Mesenchymal stem cell (in vitro differentiated cells and primary cell): ENCODE data around the gene SCN8A.
A peak's percentile ranks its signal among the peaks of the same experiment; 100 is the strongest.

ENCODE experiments used
- DNase-seq: peaks from one replicate; pipeline ENCODE4 v3.0.0-alpha.2; 2013
- H2AFZ ChIP-seq: one replicate; pipeline ENCODE4 v1.6.1; 2013; ENCODE audit warnings: low read depth, mild to moderate bottlenecking, control low read depth, inconsistent platforms, low read length, moderate library complexity
- H2AK5ac ChIP-seq: 2 replicates; pipeline ENCODE4 v1.6.1; 2013; ENCODE audit warnings: low read length, moderate library complexity, mild to moderate bottlenecking, inconsistent platforms; ENCODE audit not compliant: severe bottlenecking
- H2BK120ac ChIP-seq: one replicate; pipeline ENCODE4 v1.6.1; 2013; ENCODE audit warnings: low read depth, mild to moderate bottlenecking, inconsistent platforms, low read length, moderate library complexity
- H2BK12ac ChIP-seq, 2 experiments: one replicate each; pipeline ENCODE4 v1.6.1; 2013; ENCODE audit warnings: inconsistent platforms in 2 of 2, low read length in 2 of 2, mild to moderate bottlenecking in 2 of 2, moderate library complexity in 2 of 2, control low read depth in 1 of 2
- H2BK15ac ChIP-seq: one replicate; pipeline ENCODE4 v1.6.1; 2013; ENCODE audit warnings: mild to moderate bottlenecking, low read depth, inconsistent platforms; ENCODE audit not compliant: poor library complexity, severe bottlenecking
- H2BK5ac ChIP-seq: 2 replicates; pipeline ENCODE4 v1.6.1; 2013; ENCODE audit warnings: low read depth, mild to moderate bottlenecking, low read length, control low read depth, inconsistent platforms; ENCODE audit not compliant: poor library complexity, severe bottlenecking
- H3K14ac ChIP-seq, 2 experiments: one replicate each; pipeline ENCODE4 v1.6.1; 2013; ENCODE audit warnings: inconsistent platforms in 2 of 2, low read length in 2 of 2, control low read depth in 1 of 2, mild to moderate bottlenecking in 1 of 2, moderate library complexity in 1 of 2
- H3K18ac ChIP-seq, 2 experiments: one replicate each; pipeline ENCODE4 v1.6.1; 2013; ENCODE audit warnings: inconsistent platforms in 2 of 2, low read length in 2 of 2, control low read depth in 1 of 2, low read depth in 1 of 2, mild to moderate bottlenecking in 1 of 2
- H3K23ac ChIP-seq, 2 experiments: one replicate each; pipeline ENCODE4 v1.6.1; 2013; ENCODE audit warnings: inconsistent platforms in 2 of 2, low read length in 2 of 2, mild to moderate bottlenecking in 2 of 2, moderate library complexity in 2 of 2, control low read depth in 1 of 2
- H3K27ac ChIP-seq: 2 replicates; pipeline ENCODE4 v1.5.1; 2013; ENCODE audit warnings: mild to moderate bottlenecking, moderate library complexity, low read length, control low read depth, inconsistent platforms; ENCODE audit not compliant: poor library complexity, severe bottlenecking
- H3K27me3 ChIP-seq, 2 experiments: 2 replicates each; pipeline versions ENCODE4 v1.6.1 to v1.7.0; 2013; ENCODE audit warnings: low read length in 2 of 2, mild to moderate bottlenecking in 2 of 2, moderate library complexity in 2 of 2, control low read depth in 1 of 2, inconsistent platforms in 1 of 2; ENCODE audit not compliant: control insufficient read depth in 1 of 2, insufficient read depth in 1 of 2
- H3K36me3 ChIP-seq, 2 experiments: 2 replicates each; pipeline versions ENCODE4 v1.6.1 to v1.7.0; 2013; ENCODE audit warnings: low read length in 2 of 2, control low read depth in 1 of 2, inconsistent platforms in 1 of 2, low read depth in 1 of 2, mild to moderate bottlenecking in 1 of 2; ENCODE audit not compliant: insufficient read depth in 2 of 2, control insufficient read depth in 1 of 2
- H3K4ac ChIP-seq, 2 experiments: one replicate each; pipeline ENCODE4 v1.6.1; 2013; ENCODE audit warnings: inconsistent platforms in 2 of 2, low read length in 2 of 2, mild to moderate bottlenecking in 2 of 2, moderate library complexity in 2 of 2, control low read depth in 1 of 2, low read depth in 1 of 2
- H3K4me1 ChIP-seq: 2 replicates; pipeline ENCODE4 v1.6.1; 2013; ENCODE audit warnings: low read depth, low read length, control low read depth; ENCODE audit not compliant: control insufficient read depth, insufficient read depth
- H3K4me2 ChIP-seq: 2 replicates; pipeline ENCODE4 v1.6.1; 2013; ENCODE audit warnings: low read length, mild to moderate bottlenecking, inconsistent platforms; ENCODE audit not compliant: poor library complexity, severe bottlenecking
- H3K4me3 ChIP-seq, 2 experiments: 2 replicates each; pipeline versions ENCODE4 v1.5.1 to v1.7.0; 2013; ENCODE audit warnings: low read length in 2 of 2, mild to moderate bottlenecking in 2 of 2, control low read depth in 1 of 2, low read depth in 1 of 2; ENCODE audit not compliant: insufficient read depth in 1 of 2
- H3K79me1 ChIP-seq: replicated peaks from 2 replicates; pipeline ENCODE4 v1.6.1; 2013; ENCODE audit warnings: mild to moderate bottlenecking, control low read depth, low read length, inconsistent platforms; ENCODE audit not compliant: poor library complexity, severe bottlenecking
- H3K9ac ChIP-seq: 2 replicates; pipeline ENCODE4 v1.7.0; 2013; ENCODE audit warnings: mild to moderate bottlenecking, low read length, moderate library complexity
- H3K9me3 ChIP-seq: 2 replicates; pipeline ENCODE4 v1.7.0; 2013; ENCODE audit warnings: mild to moderate bottlenecking, low read length; ENCODE audit not compliant: control insufficient read depth
- H4K8ac ChIP-seq: one replicate; pipeline ENCODE4 v1.6.1; 2013; ENCODE audit warnings: inconsistent platforms, mild to moderate bottlenecking, low read length, moderate library complexity
- H4K91ac ChIP-seq: one replicate; pipeline ENCODE4 v1.6.1; 2013; ENCODE audit warnings: mild to moderate bottlenecking, low read length, inconsistent platforms
- WGBS: methylation state at CpG from one replicate; pipeline ENCODE4 v1.1.7; 2013; ENCODE audit warnings: mixed read lengths; 5-methylcytosine and 5-hydroxymethylcytosine counted together

Gene SCN8A

DNA sequence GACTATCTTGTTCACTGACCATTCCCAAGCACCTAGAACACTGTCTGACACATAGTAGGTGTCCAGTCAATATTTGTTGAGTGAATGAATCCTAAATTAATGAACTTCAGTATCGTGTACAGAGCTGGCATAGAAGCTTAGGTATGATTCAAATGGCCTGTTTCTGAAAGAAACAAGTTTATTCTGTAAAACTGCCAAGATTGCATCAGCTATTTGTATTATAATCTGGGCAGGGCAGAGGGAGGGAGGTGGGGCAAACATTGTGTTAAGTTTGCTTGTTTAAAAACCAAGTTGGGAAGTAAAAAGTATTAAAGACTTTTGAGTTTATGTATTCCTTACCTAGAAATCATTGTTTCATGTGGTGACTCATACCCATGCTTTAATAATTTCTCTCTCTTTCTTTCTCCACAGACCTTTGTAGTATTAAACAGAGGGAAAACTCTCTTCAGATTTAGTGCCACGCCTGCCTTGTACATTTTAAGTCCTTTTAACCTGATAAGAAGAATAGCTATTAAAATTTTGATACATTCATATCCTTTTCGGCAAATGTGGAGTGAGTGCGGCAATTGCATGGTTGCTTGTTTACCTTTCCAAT is 92.8 kb downstream of the SCN8A start:
- Histone ChIP-seq H3K23ac (no peak overlapping the region), H3K27ac (no peak overlapping the region), H2AK5ac (no peak overlapping the region), H2BK12ac (no peak overlapping the region), H3K27me3 (peaks cover 0 to 11% of the 10 kb centered on the region in 2 experiments), H2BK15ac (no peak overlapping the region), H3K14ac (no peak overlapping the region), H4K91ac (no peak overlapping the region), H3K4ac (no peak overlapping the region), H3K9me3 (no peaks in the 10 kb centered on the region), H3K79me1 (no peaks in the 10 kb centered on the region), H3K4me3 (no peak overlapping the region), H2AFZ (no peak overlapping the region), H3K9ac (peak overlapping the region; percentile 12), H4K8ac (no peak overlapping the region), H3K36me3 (peaks cover 0 to 2% of the 10 kb centered on the region in 2 experiments), H2BK120ac (no peak overlapping the region), H3K4me2 (no peak overlapping the region), H3K4me1 (no peaks in the 10 kb centered on the region), H3K18ac (no peak overlapping the region), H2BK5ac (no peak overlapping the region)
- peak; percentile 6 for DNase-seq
- 43% methylated on average over 1 of the region's 4 CpGs for WGBS

DNA sequence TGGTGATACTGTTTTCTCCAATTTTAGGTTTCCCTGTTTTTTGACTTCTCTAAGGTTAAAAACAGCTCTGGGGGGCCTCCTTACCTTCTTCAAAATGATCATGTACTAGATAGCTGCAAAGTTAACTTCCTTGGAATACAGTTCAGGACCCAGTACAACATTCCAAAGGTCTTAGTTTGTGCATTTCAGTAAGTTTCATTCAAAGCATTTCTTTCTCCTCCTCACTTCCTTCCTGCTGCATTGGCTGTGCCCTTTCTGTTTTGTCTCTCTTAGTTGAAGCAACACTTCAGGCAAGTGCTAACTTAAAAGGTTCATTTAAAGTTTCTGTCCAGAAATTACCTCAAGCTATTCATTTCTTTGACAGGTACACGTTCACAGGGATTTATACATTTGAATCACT is 95.7 kb downstream of the SCN8A start:
- no peak overlapping the region for H2AFZ ChIP-seq

DNA sequence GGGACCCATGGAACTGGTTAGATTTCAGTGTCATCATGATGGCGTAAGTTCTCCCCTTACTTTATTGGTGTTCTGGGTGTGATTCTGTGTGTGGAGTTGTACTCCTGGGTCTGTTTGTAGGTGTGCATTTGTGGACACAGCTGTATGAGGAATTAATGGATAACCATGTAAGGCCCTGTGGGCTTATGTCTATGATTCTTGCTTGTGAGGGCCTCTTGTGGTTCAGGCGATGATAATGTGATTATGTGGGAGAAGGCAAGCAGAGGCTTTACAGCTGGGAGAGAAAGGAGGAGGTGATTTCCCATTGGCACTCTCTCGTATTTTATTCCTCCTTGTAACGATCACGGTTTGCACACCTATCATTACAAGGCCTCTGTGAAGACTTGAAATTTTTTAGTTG is 96.1 kb downstream of the SCN8A start:
- H2BK120ac ChIP-seq: no peak overlapping the region
- H3K27ac ChIP-seq: no peak overlapping the region
- H3K4me3 ChIP-seq: no peak overlapping the region
- no peaks in the 10 kb centered on the region for H3K9me3 ChIP-seq
- no peak overlapping the region for H3K9ac ChIP-seq
- no peak overlapping the region for H4K8ac ChIP-seq
- DNase-seq: no peak
- no peak overlapping the region for H2BK12ac ChIP-seq
- H2AFZ ChIP-seq: no peak overlapping the region
- H2AK5ac ChIP-seq: no peak overlapping the region
- no peaks in the 10 kb centered on the region for H3K79me1 ChIP-seq
- H3K4me1 ChIP-seq: no peaks in the 10 kb centered on the region
- H3K4ac ChIP-seq: no peak overlapping the region
- peak overlapping the region in 1 of 2 experiments; percentile 33 for H3K18ac ChIP-seq
- H3K23ac ChIP-seq: no peak overlapping the region
- H4K91ac ChIP-seq: no peak overlapping the region
- WGBS: 98% methylated on average over 5 of the region's 5 CpGs
- peaks cover 0 to 24% of the 10 kb centered on the region in 2 experiments for H3K36me3 ChIP-seq
- peaks cover 0 to 5% of the 10 kb centered on the region in 2 experiments for H3K27me3 ChIP-seq
- no peak overlapping the region for H2BK15ac ChIP-seq
- H3K4me2 ChIP-seq: no peak overlapping the region
- no peak overlapping the region for H2BK5ac ChIP-seq
- no peak overlapping the region for H3K14ac ChIP-seq

More for the DNA sequence above, 95.7 kb downstream of the SCN8A start:
- peaks cover 0 to 4% of the 10 kb centered on the region in 2 experiments for H3K27me3 ChIP-seq
- no peak overlapping the region for H2AK5ac ChIP-seq
- H3K14ac ChIP-seq: no peak overlapping the region
- H2BK5ac ChIP-seq: no peak overlapping the region
- DNase-seq: peak; percentile 9
- no peak overlapping the region for H2BK12ac ChIP-seq
- peak overlapping the region in 1 of 2 experiments; percentile 21 for H3K18ac ChIP-seq
- no peak overlapping the region for H4K8ac ChIP-seq
- no peak overlapping the region for H3K23ac ChIP-seq
- H3K9ac ChIP-seq: no peak overlapping the region
- H3K4ac ChIP-seq: no peak overlapping the region
- no peak overlapping the region for H3K4me3 ChIP-seq
- H3K79me1 ChIP-seq: no peaks in the 10 kb centered on the region
- 89% methylated on average over 1 of the region's 1 CpG for WGBS
- no peak overlapping the region for H3K27ac ChIP-seq
- H3K9me3 ChIP-seq: no peaks in the 10 kb centered on the region
- H2BK120ac ChIP-seq: no peak overlapping the region
- H3K4me1 ChIP-seq: no peaks in the 10 kb centered on the region
- H3K36me3 ChIP-seq: peaks cover 0 to 20% of the 10 kb centered on the region in 2 experiments
- no peak overlapping the region for H4K91ac ChIP-seq
- H3K4me2 ChIP-seq: no peak overlapping the region
- no peak overlapping the region for H2BK15ac ChIP-seq

DNA sequence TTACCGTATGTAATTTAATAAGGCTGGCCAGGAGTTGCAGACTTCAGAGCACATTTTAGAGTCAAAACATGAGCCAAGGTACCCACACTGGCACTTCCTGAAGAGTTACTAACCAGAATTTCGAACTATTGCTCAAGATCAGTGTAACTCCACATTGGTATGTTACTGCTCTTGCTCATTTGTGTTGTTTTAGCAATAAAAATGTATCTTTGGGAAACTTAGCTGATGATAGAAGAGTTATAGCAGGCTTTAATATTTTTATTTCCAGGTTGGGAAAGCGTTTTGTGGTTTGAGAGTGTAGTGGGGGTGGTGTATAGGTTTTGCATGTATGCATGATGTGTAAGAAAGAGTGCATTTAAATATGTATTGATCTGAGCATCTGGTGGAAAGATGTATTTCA is 96.6 kb downstream of the SCN8A start:
- H4K8ac ChIP-seq: no peak overlapping the region
- H2BK120ac ChIP-seq: no peak overlapping the region
- H3K4ac ChIP-seq: no peak overlapping the region
- H3K36me3 ChIP-seq: peaks cover 0 to 24% of the 10 kb centered on the region in 2 experiments
- WGBS: 95% methylated on average over 3 of the region's 3 CpGs
- no peak overlapping the region for H2BK12ac ChIP-seq
- H2AFZ ChIP-seq: no peak overlapping the region
- peak overlapping the region in 1 of 2 experiments; percentile 33 for H3K4me3 ChIP-seq
- H3K27ac ChIP-seq: no peak overlapping the region
- no peak overlapping the region for H3K14ac ChIP-seq
- no peak overlapping the region for H2BK15ac ChIP-seq
- DNase-seq: no peak
- no peak overlapping the region for H2AK5ac ChIP-seq
- H2BK5ac ChIP-seq: no peak overlapping the region
- H4K91ac ChIP-seq: no peak overlapping the region
- H3K9me3 ChIP-seq: no peaks in the 10 kb centered on the region
- no peaks in the 10 kb centered on the region for H3K79me1 ChIP-seq
- H3K4me1 ChIP-seq: no peaks in the 10 kb centered on the region
- H3K4me2 ChIP-seq: no peak overlapping the region
- H3K18ac ChIP-seq: no peak overlapping the region
- H3K27me3 ChIP-seq: peaks cover 0 to 7% of the 10 kb centered on the region in 2 experiments
- no peak overlapping the region for H3K23ac ChIP-seq
- peak overlapping the region; percentile 47 for H3K9ac ChIP-seq
